ENCODE data around the gene TMEM38B. TPM values are rescaled to one million over a fixed set of nuclear protein-coding genes. Genes with fewer than 3 reads are reported as not detected.

Gene TMEM38B
- 6.3 and 8.4 TPM in 2 replicates for total RNA-seq

DNA sequence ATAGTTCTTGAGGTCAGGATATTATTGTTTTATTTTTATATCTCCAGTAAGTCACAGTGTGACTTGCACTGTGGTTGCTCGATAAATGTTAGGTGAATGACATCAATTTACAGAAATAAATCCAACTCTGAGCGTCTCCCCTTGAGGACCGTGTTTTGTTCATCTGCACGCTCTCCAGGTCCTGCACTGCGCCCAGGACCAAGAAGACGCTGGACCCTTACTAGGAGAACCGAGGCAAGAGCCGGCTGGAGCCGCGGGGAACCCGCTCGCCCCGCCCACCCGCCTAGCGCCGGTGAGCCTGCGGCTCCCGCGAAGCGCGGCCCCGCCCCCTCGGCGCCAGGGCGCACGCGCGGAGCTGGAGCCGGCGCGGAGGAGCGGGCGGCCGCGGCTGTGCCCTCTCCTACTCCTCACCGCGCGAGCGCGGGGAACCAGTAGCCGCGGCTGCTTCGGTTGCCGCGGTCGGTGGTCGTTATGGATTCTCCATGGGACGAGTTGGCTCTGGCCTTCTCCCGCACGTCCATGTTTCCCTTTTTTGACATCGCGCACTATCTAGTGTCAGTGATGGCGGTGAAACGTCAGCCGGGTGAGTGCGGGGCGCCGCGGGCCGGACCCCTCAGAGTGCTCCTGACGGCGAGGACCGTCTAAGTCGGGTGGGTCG is at the start of gene TMEM38B:
TMEM38B (plus strand) TSS at position 352 of the 658 bp plus-strand sequence; CDS start at position 472, 120 bp downstream.

DNA sequence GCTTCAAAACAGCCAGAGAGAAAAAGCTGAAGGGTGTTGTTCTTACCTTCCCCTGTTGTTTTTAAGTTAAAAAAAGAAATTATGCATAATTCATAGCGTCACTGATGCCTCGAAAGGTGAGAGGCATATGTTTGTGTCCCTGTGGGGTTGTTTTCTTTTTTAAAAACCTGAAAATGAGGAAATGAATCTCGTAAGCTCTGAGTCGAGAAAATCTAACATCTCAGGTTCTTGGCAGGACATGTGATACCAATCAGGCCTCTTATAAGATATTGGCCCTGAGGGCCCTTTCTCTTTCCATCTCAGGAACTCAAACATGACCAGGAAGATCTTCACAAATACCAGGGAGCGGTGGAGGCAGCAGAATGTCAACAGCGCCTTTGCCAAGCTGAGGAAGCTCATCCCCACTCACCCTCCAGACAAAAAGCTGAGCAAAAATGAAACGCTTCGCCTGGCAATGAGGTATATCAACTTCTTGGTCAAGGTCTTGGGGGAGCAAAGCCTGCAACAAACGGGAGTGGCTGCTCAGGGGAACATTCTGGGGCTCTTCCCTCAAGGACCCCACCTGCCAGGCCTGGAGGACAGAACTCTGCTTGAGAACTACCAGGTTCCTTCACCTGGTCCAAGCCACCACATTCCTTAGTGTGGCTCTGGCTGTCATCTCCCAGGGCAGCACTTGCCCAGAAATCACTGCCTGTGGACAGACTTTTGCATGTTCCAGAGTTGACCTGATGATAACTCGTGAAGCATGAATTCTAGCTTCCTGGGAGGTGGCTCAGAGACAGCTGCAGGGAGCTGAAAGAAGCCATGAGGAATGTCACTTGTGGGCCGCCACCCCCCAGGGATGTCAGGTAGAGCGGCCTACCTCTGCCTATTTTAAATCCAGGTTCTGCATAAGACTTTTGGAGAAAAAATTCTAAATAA is 31.9 kb upstream of the TMEM38B start, which contains the start of gene TAL2:
TAL2 (plus strand) TSS at position 274 of the 921 bp plus-strand sequence; CDS start at position 314, 40 bp downstream.

Other genes starting within 250 kb of the TMEM38B start
- gene FSD1L, start 246.5 kb upstream of the TMEM38B start, total RNA-seq = 0.51 and 1.3 TPM in 2 replicates
- 11.3 and 55.9 TPM in 2 replicates for gene FKTN, start 136.4 kb upstream of the TMEM38B start, total RNA-seq
- 0.35 TPM in 1 of 2 replicates, not detected in the other for gene TAL2, start 32.1 kb upstream of the TMEM38B start, total RNA-seq

Measured in airway epithelial cell (primary cell).